Mononuclear cell (primary cell): Measurements from ENCODE around the gene HMGN1. TPM values are rescaled to one million over a fixed set of nuclear protein-coding genes. Genes with fewer than 3 reads are reported as not detected.
A peak's percentile ranks its signal among the peaks of the same experiment; 100 is the strongest.

Source experiments
- H3K27me3 ChIP-seq: 2 replicates; pipeline ENCODE4 v1.6.0; 2011; ENCODE audit warnings: low read length, control low read depth; ENCODE audit not compliant: insufficient read depth
- H3K4me1 ChIP-seq: 2 replicates; pipeline ENCODE4 v1.5.1; 2011; ENCODE audit warnings: mild to moderate bottlenecking, low read length, control low read depth; ENCODE audit not compliant: insufficient read depth
- H3K4me3 ChIP-seq: 2 replicates; pipeline ENCODE4 v1.5.1; 2011; ENCODE audit warnings: mild to moderate bottlenecking, low read length, moderate library complexity
- H3K9me3 ChIP-seq: 2 replicates; pipeline ENCODE4 v1.5.1; 2011; ENCODE audit warnings: low read depth, mild to moderate bottlenecking, control low read depth, low read length
- total RNA-seq: library from RNA; depleted of rRNA; stranded (reverse); fragments of >200 nt; gene quantifications from one replicate; pipeline ENCODE4 v1.2.3, GENCODE V29; 2012

The HMGN1 gene
- total RNA-seq, 1 donor: 162 TPM

- Histone ChIP-seq H3K27me3 (no peaks in the 10 kb centered on the region), H3K9me3 (no peaks in the 10 kb centered on the region), H3K4me3 (no peak overlapping the region), H3K4me1 (no peaks in the 10 kb centered on the region)
Observed at GRCh38 chr21:39326607-39327307, 22.1 kb downstream of the HMGN1 start.

GRCh38 chr21:39325458-39325857 lies 23.4 kb downstream of the HMGN1 start:
- Histone ChIP-seq H3K4me3 (no peak overlapping the region), H3K4me1 (no peaks in the 10 kb centered on the region), H3K9me3 (no peaks in the 10 kb centered on the region), H3K27me3 (no peaks in the 10 kb centered on the region)

GRCh38 chr21:39321424-39321823 lies 27.5 kb downstream of the HMGN1 start:
- Histone ChIP-seq H3K4me3 (no peak overlapping the region), H3K4me1 (peaks cover 12% of the 10 kb centered on the region), H3K27me3 (no peaks in the 10 kb centered on the region), H3K9me3 (no peaks in the 10 kb centered on the region)

- Histone ChIP-seq H3K4me1 (peaks cover 13% of the 10 kb centered on the region), H3K4me3 (no peak overlapping the region), H3K9me3 (no peaks in the 10 kb centered on the region), H3K27me3 (no peaks in the 10 kb centered on the region)
Observed at GRCh38 chr21:39319814-39320332, 29.0 kb downstream of the HMGN1 start.

GRCh38 chr21:39319251-39319756 lies 29.6 kb downstream of the HMGN1 start:
- Histone ChIP-seq H3K27me3 (no peaks in the 10 kb centered on the region), H3K4me1 (peaks cover 19% of the 10 kb centered on the region), H3K9me3 (no peaks in the 10 kb centered on the region), H3K4me3 (no peak overlapping the region)

GRCh38 chr21:39318091-39318959 lies 30.6 kb downstream of the HMGN1 start:
- Histone ChIP-seq H3K4me1 (peaks cover 21% of the 10 kb centered on the region), H3K9me3 (no peaks in the 10 kb centered on the region), H3K27me3 (no peaks in the 10 kb centered on the region), H3K4me3 (no peak overlapping the region)

GRCh38 chr21:39317134-39318090 lies 31.5 kb downstream of the HMGN1 start:
- Histone ChIP-seq H3K4me3 (no peak overlapping the region), H3K9me3 (no peaks in the 10 kb centered on the region), H3K4me1 (peaks cover 21% of the 10 kb centered on the region), H3K27me3 (no peaks in the 10 kb centered on the region)

- H3K4me3 ChIP-seq: no peak overlapping the region
- H3K4me1 ChIP-seq: peaks cover 25% of the 10 kb centered on the region
- H3K27me3 ChIP-seq: no peaks in the 10 kb centered on the region
- H3K9me3 ChIP-seq: no peaks in the 10 kb centered on the region
Observed at GRCh38 chr21:39316729-39317128, 32.2 kb downstream of the HMGN1 start.

- H3K4me1 ChIP-seq: peaks cover 29% of the 10 kb centered on the region
- no peak overlapping the region for H3K4me3 ChIP-seq
- no peaks in the 10 kb centered on the region for H3K27me3 ChIP-seq
- H3K9me3 ChIP-seq: no peaks in the 10 kb centered on the region
Observed at GRCh38 chr21:39315603-39316445, 33.1 kb downstream of the HMGN1 start.

- Histone ChIP-seq H3K4me3 (peak overlapping the region; percentile 82), H3K4me1 (peaks cover 29% of the 10 kb centered on the region), H3K9me3 (no peaks in the 10 kb centered on the region), H3K27me3 (no peaks in the 10 kb centered on the region)
Observed at GRCh38 chr21:39314143-39315027, 34.5 kb downstream of the HMGN1 start.

- H3K27me3 ChIP-seq: no peaks in the 10 kb centered on the region
- peak within 1 kb of the TSS; percentile 82 for H3K4me3 ChIP-seq
- H3K9me3 ChIP-seq: no peaks in the 10 kb centered on the region
- peaks cover 29% of the 10 kb centered on the region for H3K4me1 ChIP-seq
Observed at GRCh38 chr21:39313571-39314142, 35.2 kb downstream of the HMGN1 start, which contains the start of gene BRWD1. Gene BRWD1, minus strand, starts transcription at chr21:39313632. Its CDS starts 141 bp downstream, at chr21:39313491.

- H3K9me3 ChIP-seq: no peaks in the 10 kb centered on the region
- peak overlapping the region; percentile 82 for H3K4me3 ChIP-seq
- no peaks in the 10 kb centered on the region for H3K27me3 ChIP-seq
- peaks cover 28% of the 10 kb centered on the region for H3K4me1 ChIP-seq
Observed at GRCh38 chr21:39313042-39313570, 35.8 kb downstream of the HMGN1 start.
